NCI-H1694 (cell line): ENCODE measurements around the gene CDKN2D.

ENCODE experiments used
- DNase-seq: peaks from one replicate; lab custom pipeline; 2025; lab: John Stamatoyannopoulos, UW

CDKN2D gene

GRCh38 chr19:10520652-10521318 lies 48.0 kb downstream of the CDKN2D start:
- no peak for DNase-seq

GRCh38 chr19:10519421-10519820 lies 49.4 kb downstream of the CDKN2D start:
- DNase-seq, result no peak

- DNase-seq, result no peak
Observed at GRCh38 chr19:10518444-10519361, 50.1 kb downstream of the CDKN2D start.

- DNase-seq, result peak; percentile 29
Observed at GRCh38 chr19:10517760-10518443, 50.9 kb downstream of the CDKN2D start.

- no peak for DNase-seq
Observed at GRCh38 chr19:10517361-10517759, 51.4 kb downstream of the CDKN2D start, which contains the start of gene S1PR5. TSS of gene S1PR5 (minus strand) at chr19:10517447. CDS start at chr19:10515011, 2,436 bp downstream.

GRCh38 chr19:10516671-10517286 lies 52.0 kb downstream of the CDKN2D start:
- no peak for DNase-seq
